Keratinocyte (primary cell): Measurements from ENCODE around the gene SRRM5. TPM values are rescaled to one million over a fixed set of nuclear protein-coding genes. Genes with fewer than 3 reads are reported as not detected.

Source experiments
- DNase-seq: peaks from one replicate; pipeline ENCODE4 v3.0.0-alpha.2; 2011; ENCODE audit warnings: low read depth, missing footprints, low spot score
- FAIRE-seq: peaks from 2 replicates; lab custom pipeline; 2011; peaks lifted over from hg19 to GRCh38; lab: Jason Lieb, UNC
- H2AFZ ChIP-seq: 2 replicates; pipeline ENCODE4 v1.6.0; 2012; ENCODE audit warnings: low read length, control low read depth, inconsistent platforms; ENCODE audit not compliant: control insufficient read depth
- H3K27ac ChIP-seq: 2 replicates; pipeline ENCODE4 v1.5.1; 2011; ENCODE audit warnings: low read length; ENCODE audit not compliant: control insufficient read depth, insufficient read depth
- H3K27me3 ChIP-seq: 3 replicates; pipeline ENCODE4 v1.6.0; 2011; ENCODE audit warnings: low read length; ENCODE audit not compliant: control insufficient read depth, insufficient read depth; ENCODE audit errors: extremely low read depth
- H3K36me3 ChIP-seq, 2 experiments: 2 replicates in 1 of 2; 3 replicates in 1 of 2; pipeline ENCODE4 v1.5.1; 2011; ENCODE audit warnings: low read length in 2 of 2, mild to moderate bottlenecking in 1 of 2; ENCODE audit not compliant: control insufficient read depth in 2 of 2, insufficient read depth in 2 of 2; ENCODE audit errors: extremely low read depth in 1 of 2
- H3K4me1 ChIP-seq: 3 replicates; pipeline ENCODE4 v1.5.1; 2011; ENCODE audit warnings: low read length; ENCODE audit not compliant: control insufficient read depth, insufficient read depth; ENCODE audit errors: extremely low read depth
- H3K4me2 ChIP-seq: 3 replicates; pipeline ENCODE4 v1.6.0; 2011; ENCODE audit warnings: low read depth, low read length; ENCODE audit not compliant: control insufficient read depth, insufficient read depth; ENCODE audit errors: extremely low read depth
- H3K4me3 ChIP-seq, 3 experiments: fragments of 200-600 bp in 1 of 3; sonication (generic) in 1 of 3; 2 replicates in 2 of 3; 3 replicates in 1 of 3; pipeline ENCODE4 v1.5.1; 2011 to 2016; ENCODE audit warnings: low read length in 3 of 3, mild to moderate bottlenecking in 3 of 3, control low read depth in 2 of 3, inconsistent platforms in 1 of 3, low read depth in 1 of 3, mixed read lengths in 1 of 3, mixed run types in 1 of 3, moderate library complexity in 1 of 3; ENCODE audit not compliant: control insufficient read depth in 2 of 3, insufficient read depth in 2 of 3; ENCODE audit errors: extremely low read depth in 1 of 3
- H3K79me2 ChIP-seq: 2 replicates; pipeline ENCODE4 v1.6.0; 2012; ENCODE audit warnings: low read length; ENCODE audit not compliant: control insufficient read depth, insufficient read depth
- H3K9ac ChIP-seq: 3 replicates; pipeline ENCODE4 v1.6.0; 2011; ENCODE audit warnings: low read length; ENCODE audit not compliant: control insufficient read depth, insufficient read depth; ENCODE audit errors: extremely low read depth
- H3K9me1 ChIP-seq: 3 replicates; pipeline ENCODE4 v1.6.0; 2011; ENCODE audit warnings: low read length; ENCODE audit not compliant: control insufficient read depth, insufficient read depth; ENCODE audit errors: extremely low read depth
- H3K9me3 ChIP-seq: 2 replicates; pipeline ENCODE4 v1.5.1; 2012; ENCODE audit warnings: low read depth, low read length; ENCODE audit not compliant: control insufficient read depth
- H4K20me1 ChIP-seq: 3 replicates; pipeline ENCODE4 v1.6.0; 2011; ENCODE audit warnings: low read length; ENCODE audit not compliant: control insufficient read depth, insufficient read depth; ENCODE audit errors: extremely low read depth
- CTCF ChIP-seq, 3 experiments: IDR thresholded peaks in 1 of 3; conservative IDR thresholded peaks in 1 of 3; optimal IDR thresholded peaks in 1 of 3; 2 replicates in 2 of 3; 3 replicates in 1 of 3; pipeline versions ENCODE3 to v1.5.1; 2011; ENCODE audit warnings: low read length in 3 of 3, mild to moderate bottlenecking in 3 of 3, moderate library complexity in 2 of 3, control low read depth in 1 of 3, inconsistent platforms in 1 of 3; ENCODE audit not compliant: insufficient read depth in 2 of 3; ENCODE audit errors: extremely low read depth in 1 of 3
- EZH2 ChIP-seq: IDR thresholded peaks from one replicate; pipeline ENCODE4 v1.6.1; 2012; ENCODE audit warnings: inconsistent platforms, mild to moderate bottlenecking, low read length, moderate library complexity
- dilution Hi-C: fragments of 300-500 bp; cut with MboI; formaldehyde crosslinking; loops from one replicate; pipeline ENCODE4 v1.7.0; 2020; ENCODE audit warnings: low sequenced_read_pairs; ENCODE audit not compliant: extremely low pct_ligation_motif_present
- polyA minus RNA-seq, 3 experiments: library from RNA; depleted of rRNA, polyadenylated mRNA; stranded (reverse); fragments of >200 nt; gene quantifications; 1 replicate in 1 of 3; 2 replicates in 1 of 3; 3 replicates in 1 of 3; pipeline ENCODE4 v1.2.3, GENCODE V29; 2011
- polyA plus RNA-seq, 5 experiments: library from polyadenylated mRNA; depleted of rRNA in 3 of 5; stranded (reverse) in 3 of 5; stranded (forward) in 1 of 5; unstranded in 1 of 5; fragments of >200 nt; gene quantifications; 1 replicate in 1 of 5; 2 replicates in 3 of 5; 3 replicates in 1 of 5; pipeline versions ENCODE4 v1.2.1 to v1.2.3, GENCODE V29; 2011 to 2012; ENCODE audit warnings: missing spikeins in 2 of 5, low read depth in 1 of 5, low replicate concordance in 1 of 5

Gene SRRM5
- 0.02 to 0.03 TPM (median 0.03 TPM) in 3 replicates for polyA plus RNA-seq
- 0.29 TPM for polyA plus RNA-seq (2011; ENCODE audit: low read depth)
- polyA plus RNA-seq (2011; cell fraction: cytosol; rRNA removed) = 0.04 TPM in 1 of 2 replicates, not detected in the other
- polyA plus RNA-seq (2011; cell fraction: nucleus; rRNA removed) = 0.31 and 0.53 TPM in 2 replicates
- 0.21 and 0.41 TPM in 2 replicates for polyA plus RNA-seq (2012; ENCODE audit: low replicate concordance)
- not detected in 3 replicates for polyA minus RNA-seq
- not detected for polyA minus RNA-seq (2011; cell fraction: cytosol; rRNA and poly(A)+ RNA removed)
- polyA minus RNA-seq (2011; cell fraction: nucleus; rRNA and poly(A)+ RNA removed) = not detected in 2 replicates

- FAIRE-seq (no peak), DNase-seq (no peak)
- Histone ChIP-seq H3K9me3 (no peaks in the 10 kb centered on the region), H3K27me3 (no peaks in the 10 kb centered on the region), H3K79me2 (peaks cover 7% of the 10 kb centered on the region), H4K20me1 (no peaks in the 10 kb centered on the region), H3K4me2 (no peak within 1 kb of the TSS), H3K27ac (no peak within 1 kb of the TSS), H3K9me1 (no peaks in the 10 kb centered on the region), H2AFZ (no peak within 1 kb of the TSS), H3K9ac (no peak within 1 kb of the TSS), H3K36me3 (peaks cover 3 to 12% of the 10 kb centered on the region in 2 experiments), H3K4me1 (peaks cover 7% of the 10 kb centered on the region), H3K4me3 (no peak within 1 kb of the TSS)
- no peak for TF ChIP-seq CTCF (optimal IDR thresholded peaks at IDR 0.05 in 1 of 3, IDR thresholded peaks at IDR 0.05 in 1 of 3, conservative IDR thresholded peaks at IDR 0.05 in 1 of 3; ENCODE audit: extremely low read depth in 1 of 3, insufficient read depth in 2 of 3, low read length in 3 of 3)
- no peak for TF ChIP-seq EZH2
- dilution Hi-C loops = no loop called here
These were observed at the start of gene SRRM5 for GRCh38 chr19:43611788-43612187. SRRM5 (plus strand) TSS chr19:43612088; CDS start chr19:43612122, 34 bp downstream.

GRCh38 chr19:43562226-43562697, 49.6 kb upstream of the SRRM5 start:
- Histone ChIP-seq H3K4me3 (no peak overlapping the region), H3K4me2 (no peak overlapping the region), H3K36me3 (peaks cover 1 to 3% of the 10 kb centered on the region in 2 experiments), H3K9ac (no peak overlapping the region), H3K4me1 (no peaks in the 10 kb centered on the region), H4K20me1 (no peaks in the 10 kb centered on the region), H3K9me1 (no peaks in the 10 kb centered on the region), H3K27ac (no peak overlapping the region), H3K9me3 (no peaks in the 10 kb centered on the region), H2AFZ (no peak overlapping the region), H3K79me2 (no peaks in the 10 kb centered on the region), H3K27me3 (no peaks in the 10 kb centered on the region)
- no peak for TF ChIP-seq CTCF (optimal IDR thresholded peaks at IDR 0.05 in 1 of 3, IDR thresholded peaks at IDR 0.05 in 1 of 3, conservative IDR thresholded peaks at IDR 0.05 in 1 of 3; ENCODE audit: extremely low read depth in 1 of 3, insufficient read depth in 2 of 3, low read length in 3 of 3)
- no peak for TF ChIP-seq EZH2
- FAIRE-seq = no peak
- dilution Hi-C loops = no loop called here
- DNase-seq = no peak
